Body of pancreas (tissue), 4 donors: ENCODE measurements around the gene PCGF1. TPM values are rescaled to one million over a fixed set of nuclear protein-coding genes. Genes with fewer than 3 reads are reported as not detected.

Experiments
- ATAC-seq: fragments of 150-250 bp; one replicate; pipeline ENCODE4 v1.9.1; 2016
- DNase-seq, 4 donors: peaks; one replicate each; pipeline ENCODE4 v3.0.0-alpha.2; 2019
- H3K27ac ChIP-seq, 4 donors: fragments of 200-600 bp; sonication (generic); 1 replicate in 3 of 4; 2 replicates in 1 of 4; pipeline versions ENCODE4 v1.5.1 to v1.6.1; 2016 to 2019; ENCODE audit warnings: mild to moderate bottlenecking in 1 of 4, mixed read lengths in 1 of 4, moderate library complexity in 1 of 4
- H3K27me3 ChIP-seq, 2 donors: fragments of 200-600 bp; sonication (generic); one replicate each; pipeline ENCODE4 v1.6.0; 2016; ENCODE audit warnings: mild to moderate bottlenecking in 1 of 2
- H3K36me3 ChIP-seq, 2 donors: fragments of 200-600 bp; sonication (generic); replicated peaks in 1 of 2; 2 replicates each; pipeline ENCODE4 v1.5.1; 2016; ENCODE audit warnings: low read depth in 2 of 2; ENCODE audit not compliant: insufficient read depth in 1 of 2
- H3K4me1 ChIP-seq: fragments of 200-600 bp; sonication (generic); one replicate; pipeline ENCODE4 v1.6.0; 2016
- H3K4me3 ChIP-seq, 2 donors: fragments of 200-600 bp; sonication (generic); 1 replicate in 1 of 2; 2 replicates in 1 of 2; pipeline ENCODE4 v1.5.1; 2016 to 2019
- H3K9me3 ChIP-seq, 3 donors: fragments of 200-600 bp; sonication (generic); 1 replicate in 2 of 3; 2 replicates in 1 of 3; pipeline ENCODE4 v1.5.1; 2016
- POLR2A ChIP-seq, 3 donors: fragments of 450-650 bp; IDR thresholded peaks; one replicate each; pipeline ENCODE4 v1.6.1; 2016; ENCODE audit warnings: antibody characterized with exemption in 3 of 3, mild to moderate bottlenecking in 2 of 3
- WGBS, 2 donors: methylation state at CpG; one replicate each; pipeline ENCODE4 v1.1.5; 2017; 5-methylcytosine and 5-hydroxymethylcytosine counted together
- intact Hi-C: fragments of 100-400 bp; cut with DNase I; formaldehyde crosslinking; loops from one replicate; pipeline ENCODE4 v1.15.1; 2023
- total RNA-seq, 2 donors: library from RNA; depleted of rRNA; stranded (reverse); fragments of >200 nt; gene quantifications; one replicate each; pipeline ENCODE4 v1.1.0, GENCODE V29; 2016
- TF ChIP-seq, protein P1 (sequence below), 7 experiments: fragments of 450-650 bp in 4 of 7; fragments of 200-600 bp in 3 of 7; sonication (generic) in 3 of 7; IDR thresholded peaks; one replicate each; pipeline ENCODE4 v1.5.1; 2016 to 2019; ENCODE audit warnings: antibody characterized with exemption in 7 of 7

Gene PCGF1
- total RNA-seq, 2 donors from 2014 or later = 16.5 to 22.3 TPM

DNA sequence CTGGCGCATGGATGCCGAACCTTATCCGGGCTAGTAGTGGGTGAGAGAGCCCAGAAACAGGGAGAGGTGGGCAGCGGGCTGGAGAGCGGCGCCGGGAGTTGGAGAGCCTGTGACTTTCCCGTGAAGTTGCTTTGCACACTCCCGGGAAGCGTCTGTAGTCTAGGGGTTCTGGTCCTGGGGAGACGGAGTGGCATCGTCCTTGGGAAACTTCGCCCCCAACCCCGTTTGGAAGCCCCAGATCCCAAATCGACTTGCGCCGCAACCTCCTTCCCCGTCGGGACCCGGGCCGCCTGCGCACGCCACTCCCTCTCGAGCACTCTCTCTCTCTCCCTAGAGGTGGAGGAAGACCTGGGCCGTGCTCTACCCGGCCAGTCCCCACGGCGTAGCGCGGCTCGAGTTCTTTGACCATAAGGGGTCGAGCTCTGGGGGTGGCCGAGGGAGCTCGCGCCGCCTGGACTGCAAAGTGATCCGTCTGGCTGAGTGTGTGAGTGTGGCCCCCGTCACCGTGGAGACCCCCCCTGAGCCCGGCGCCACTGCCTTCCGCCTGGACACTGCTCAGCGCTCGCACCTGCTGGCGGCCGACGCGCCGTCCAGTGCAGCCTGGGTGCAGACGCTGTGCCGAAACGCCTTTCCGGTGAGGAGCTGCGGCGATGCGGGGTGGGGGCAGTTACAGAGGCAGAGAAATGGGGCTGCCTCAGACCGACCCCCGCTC, 47.5 kb upstream of the PCGF1 start:
- peak overlapping the region; percentile 43 to 85 (median 74) for H3K27ac ChIP-seq
- no peaks in the 10 kb centered on the region for H3K36me3 ChIP-seq
- peak; percentile 46 to 55 (median 51) for DNase-seq
- ATAC-seq = peak; percentile 65
- no peaks in the 10 kb centered on the region for H3K27me3 ChIP-seq
- 0 to 2% methylated on average over 21 to 57 of the region's 58 CpGs for WGBS, 2 donors
- intact Hi-C loops = no loop called here
- peak in 2 of 3 donors; percentile 32 to 44 for TF ChIP-seq POLR2A (IDR thresholded peaks at IDR 0.05)
- TF ChIP-seq, protein P1, sequence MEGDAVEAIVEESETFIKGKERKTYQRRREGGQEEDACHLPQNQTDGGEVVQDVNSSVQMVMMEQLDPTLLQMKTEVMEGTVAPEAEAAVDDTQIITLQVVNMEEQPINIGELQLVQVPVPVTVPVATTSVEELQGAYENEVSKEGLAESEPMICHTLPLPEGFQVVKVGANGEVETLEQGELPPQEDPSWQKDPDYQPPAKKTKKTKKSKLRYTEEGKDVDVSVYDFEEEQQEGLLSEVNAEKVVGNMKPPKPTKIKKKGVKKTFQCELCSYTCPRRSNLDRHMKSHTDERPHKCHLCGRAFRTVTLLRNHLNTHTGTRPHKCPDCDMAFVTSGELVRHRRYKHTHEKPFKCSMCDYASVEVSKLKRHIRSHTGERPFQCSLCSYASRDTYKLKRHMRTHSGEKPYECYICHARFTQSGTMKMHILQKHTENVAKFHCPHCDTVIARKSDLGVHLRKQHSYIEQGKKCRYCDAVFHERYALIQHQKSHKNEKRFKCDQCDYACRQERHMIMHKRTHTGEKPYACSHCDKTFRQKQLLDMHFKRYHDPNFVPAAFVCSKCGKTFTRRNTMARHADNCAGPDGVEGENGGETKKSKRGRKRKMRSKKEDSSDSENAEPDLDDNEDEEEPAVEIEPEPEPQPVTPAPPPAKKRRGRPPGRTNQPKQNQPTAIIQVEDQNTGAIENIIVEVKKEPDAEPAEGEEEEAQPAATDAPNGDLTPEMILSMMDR (IDR thresholded peaks at IDR 0.05) = peak in 2 of 7 experiments; percentile 20 to 24
- peaks cover 16% of the 10 kb centered on the region for H3K4me1 ChIP-seq
- H3K9me3 ChIP-seq = no peaks in the 10 kb centered on the region
- H3K4me3 ChIP-seq = peak overlapping the region; percentile 43 to 64

DNA sequence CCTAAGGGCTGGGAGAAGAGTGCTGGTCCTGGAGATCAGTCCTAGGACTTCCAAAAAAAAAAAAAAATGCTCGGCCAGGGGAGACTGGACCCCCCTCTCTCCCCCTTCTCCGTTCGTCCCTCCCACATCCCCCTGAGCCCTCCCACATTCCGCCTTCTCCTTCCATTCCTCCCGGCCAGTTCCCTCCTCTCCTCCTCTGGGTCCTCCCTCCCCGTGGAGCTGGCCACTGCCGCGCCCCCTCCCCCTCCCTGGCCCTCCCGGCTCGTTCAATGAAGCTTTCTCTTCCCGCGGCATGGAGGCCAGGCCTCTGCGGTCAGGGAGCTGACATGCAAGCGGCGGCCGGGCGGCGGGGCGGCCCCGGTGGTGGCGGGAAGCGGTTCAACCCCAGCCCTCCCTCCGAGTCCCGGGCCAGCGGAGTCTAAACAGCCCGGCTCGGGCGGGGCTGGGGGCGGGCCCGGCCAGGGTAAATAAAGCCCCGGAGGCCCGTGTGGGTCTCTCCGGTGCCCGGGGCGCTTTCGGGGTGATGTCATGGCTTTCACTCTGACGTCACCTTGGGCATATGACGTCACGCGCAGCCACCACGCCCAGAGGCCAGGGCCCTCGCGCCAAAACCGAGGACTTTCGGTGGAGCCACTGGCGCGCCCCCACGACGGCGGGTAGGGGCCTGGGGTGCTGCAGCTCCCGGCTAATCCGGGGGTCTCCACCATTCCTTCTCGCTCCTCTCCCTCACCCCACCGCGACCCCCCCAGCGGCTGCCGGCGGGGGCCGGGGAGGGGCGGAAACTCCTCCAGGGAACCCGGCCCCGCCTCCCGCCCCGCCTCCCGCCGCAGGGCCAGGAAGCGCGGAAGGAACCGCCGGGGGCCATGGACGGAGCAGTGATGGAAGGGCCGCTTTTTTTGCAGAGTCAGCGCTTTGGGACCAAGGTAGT, 46.7 kb upstream of the PCGF1 start, which contains the start of the genes DOK1 and LOXL3:
Gene DOK1 (plus strand): TSS at position 829 of the 928 bp plus-strand sequence. CDS start 35 bp downstream, at position 864.
Gene LOXL3 (minus strand): TSS at position 51 of the 928 bp plus-strand sequence. CDS start 1,308 bp downstream, outside the sequence.
- peaks cover 23% of the 10 kb centered on the region for H3K4me1 ChIP-seq
- WGBS, 2 donors = 1 to 3% methylated on average over 24 to 68 of the region's 73 CpGs
- TF ChIP-seq POLR2A (IDR thresholded peaks at IDR 0.05) = peak in 2 of 3 donors; percentile 4 to 22
- TF ChIP-seq, protein P1 (IDR thresholded peaks at IDR 0.05) = peak in 2 of 7 experiments; percentile 13 to 27
- intact Hi-C loops = no loop called here
- H3K9me3 ChIP-seq = no peaks in the 10 kb centered on the region
- no peaks in the 10 kb centered on the region for H3K36me3 ChIP-seq
- peak within 1 kb of the TSS; percentile 43 to 64 for H3K4me3 ChIP-seq
- H3K27ac ChIP-seq = peak within 1 kb of the TSS; percentile 43 to 85 (median 74)
- H3K27me3 ChIP-seq = no peaks in the 10 kb centered on the region
- ATAC-seq (peak; percentile 87), DNase-seq (peak; percentile 84 to 88 (median 86))

DNA sequence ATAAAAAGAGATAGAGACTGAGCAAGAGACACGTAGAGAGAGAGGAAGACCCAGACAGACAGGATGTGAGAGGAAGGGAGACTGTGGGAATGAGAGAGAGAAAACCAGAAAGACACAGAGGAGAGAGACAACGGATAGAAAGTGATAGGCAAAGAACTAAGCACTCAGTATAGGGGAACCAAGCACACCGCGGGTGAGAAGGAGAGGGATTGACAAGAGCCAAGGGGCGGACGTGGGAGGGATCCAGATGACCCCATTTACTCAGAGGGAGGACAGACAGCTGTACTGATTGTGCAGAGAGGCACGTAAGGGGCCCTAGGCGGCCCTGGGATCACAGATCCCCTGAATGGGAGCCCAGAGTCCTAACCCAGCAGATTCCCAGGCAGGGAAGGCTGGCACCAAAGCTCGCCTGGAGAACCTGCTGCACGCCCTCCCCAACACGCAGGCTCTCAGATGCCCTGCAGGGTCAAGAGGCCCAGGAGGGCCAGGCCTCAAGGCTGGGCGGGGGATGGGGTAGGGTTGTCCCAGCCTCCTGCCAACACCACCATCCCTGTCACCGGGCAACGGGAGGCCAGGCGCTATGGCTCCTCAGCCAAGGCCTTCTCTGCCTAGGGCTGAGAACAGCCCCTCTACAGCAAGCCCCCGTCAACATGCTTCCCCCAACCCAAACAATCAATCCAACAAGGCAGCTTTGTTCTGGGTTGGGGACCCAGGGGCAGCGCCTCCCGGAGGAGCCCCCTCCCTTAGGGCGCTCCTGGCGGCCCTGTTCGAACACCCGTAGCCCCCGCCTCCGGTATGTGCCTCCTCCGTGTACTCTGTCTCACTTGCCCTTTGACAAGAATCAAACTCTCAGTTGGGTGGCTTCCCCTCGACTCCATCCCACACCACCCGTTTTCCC, 45.7 kb upstream of the PCGF1 start:
- Histone ChIP-seq H3K4me1 (peaks cover 31% of the 10 kb centered on the region), H3K9me3 (no peaks in the 10 kb centered on the region), H3K27ac (peak overlapping the region in 1 of 4 donors; percentile 85), H3K4me3 (no peak overlapping the region), H3K36me3 (no peaks in the 10 kb centered on the region), H3K27me3 (no peaks in the 10 kb centered on the region)
- TF ChIP-seq, protein P1 (IDR thresholded peaks at IDR 0.05) = no peak
- no peak for DNase-seq
- 60 to 66% methylated on average over 19 to 27 of the region's 27 CpGs for WGBS, 2 donors
- ATAC-seq = no peak
- intact Hi-C loops = no loop called here
